Peyer's patch (tissue), 4 donors: ENCODE measurements around the gene FGD5.

ENCODE experiments used
- POLR2A ChIP-seq, 2 donors: fragments of 450-650 bp; IDR thresholded peaks; one replicate each; pipeline ENCODE4 v1.5.1; 2017; ENCODE audit warnings: antibody characterized with exemption in 2 of 2, mild to moderate bottlenecking in 2 of 2, moderate library complexity in 2 of 2
- TF ChIP-seq, protein P1 (sequence below), 6 experiments: fragments of 450-650 bp in 4 of 6; fragments of 200-600 bp in 2 of 6; sonication (generic) in 1 of 6; IDR thresholded peaks; one replicate each; pipeline ENCODE4 v1.5.1; 2017 to 2019; ENCODE audit warnings: antibody characterized with exemption in 6 of 6, mild to moderate bottlenecking in 3 of 6, moderate library complexity in 1 of 6

DNA sequence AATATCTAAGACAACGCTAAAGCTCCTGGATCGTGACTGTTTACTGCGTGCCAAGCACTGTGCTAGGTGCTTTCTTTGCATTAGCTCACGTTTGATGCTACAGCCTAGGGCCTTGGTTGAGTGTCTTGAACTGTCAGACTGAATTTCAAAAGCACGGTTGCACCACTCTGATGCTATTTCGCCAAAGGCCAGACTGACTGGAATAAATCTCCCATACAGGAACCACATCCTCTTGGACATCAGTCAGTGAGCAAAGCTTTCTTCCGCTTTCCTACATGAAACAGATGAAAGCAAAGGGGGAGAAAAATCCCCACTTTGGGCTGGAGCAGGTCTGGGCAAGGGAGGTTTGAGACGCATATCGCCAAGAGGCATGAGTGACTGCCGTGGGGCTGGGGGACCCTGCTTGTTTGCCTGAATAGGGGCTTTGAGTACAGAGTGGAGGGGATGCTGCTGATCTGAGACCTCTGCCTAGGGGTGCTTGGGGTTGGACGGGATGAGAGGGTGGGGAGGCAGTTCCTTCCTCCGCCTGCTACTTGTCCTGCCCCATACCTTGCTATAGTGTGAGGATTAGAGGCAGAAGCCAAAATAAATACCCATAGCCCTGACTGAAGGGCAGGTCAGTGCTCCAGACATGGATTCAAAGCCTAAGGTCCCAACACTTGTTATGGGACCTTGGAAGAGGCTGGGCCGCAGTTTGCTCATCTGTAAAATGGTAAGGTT is 5.3 kb downstream of the FGD5 start:
- TF ChIP-seq POLR2A (IDR thresholded peaks at IDR 0.05): no peak
- TF ChIP-seq, protein P1, sequence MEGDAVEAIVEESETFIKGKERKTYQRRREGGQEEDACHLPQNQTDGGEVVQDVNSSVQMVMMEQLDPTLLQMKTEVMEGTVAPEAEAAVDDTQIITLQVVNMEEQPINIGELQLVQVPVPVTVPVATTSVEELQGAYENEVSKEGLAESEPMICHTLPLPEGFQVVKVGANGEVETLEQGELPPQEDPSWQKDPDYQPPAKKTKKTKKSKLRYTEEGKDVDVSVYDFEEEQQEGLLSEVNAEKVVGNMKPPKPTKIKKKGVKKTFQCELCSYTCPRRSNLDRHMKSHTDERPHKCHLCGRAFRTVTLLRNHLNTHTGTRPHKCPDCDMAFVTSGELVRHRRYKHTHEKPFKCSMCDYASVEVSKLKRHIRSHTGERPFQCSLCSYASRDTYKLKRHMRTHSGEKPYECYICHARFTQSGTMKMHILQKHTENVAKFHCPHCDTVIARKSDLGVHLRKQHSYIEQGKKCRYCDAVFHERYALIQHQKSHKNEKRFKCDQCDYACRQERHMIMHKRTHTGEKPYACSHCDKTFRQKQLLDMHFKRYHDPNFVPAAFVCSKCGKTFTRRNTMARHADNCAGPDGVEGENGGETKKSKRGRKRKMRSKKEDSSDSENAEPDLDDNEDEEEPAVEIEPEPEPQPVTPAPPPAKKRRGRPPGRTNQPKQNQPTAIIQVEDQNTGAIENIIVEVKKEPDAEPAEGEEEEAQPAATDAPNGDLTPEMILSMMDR (IDR thresholded peaks at IDR 0.05): no peak
